Fibroblast of upper back skin (primary cell): ENCODE data around the gene TBC1D10B.

Experiments used
- DNase-seq: peaks from one replicate; pipeline ENCODE4 v3.0.0-alpha.2; 2013

TBC1D10B gene

GRCh38 chr16:30372038-30372712 lies 1.9 kb upstream of the TBC1D10B start:
- DNase-seq, result no peak

GRCh38 chr16:30371248-30371816 lies 1.0 kb upstream of the TBC1D10B start:
- DNase-seq, result no peak

GRCh38 chr16:30369938-30370455 lies 297 bp downstream of the TBC1D10B start:
- no peak for DNase-seq

- DNase-seq, result no peak
Observed at GRCh38 chr16:30369091-30369937, 980 bp downstream of the TBC1D10B start.

- no peak for DNase-seq
Observed at GRCh38 chr16:30368792-30369090, 1.6 kb downstream of the TBC1D10B start.

- peak; percentile 49 for DNase-seq
Observed at GRCh38 chr16:30368122-30368791, 2.0 kb downstream of the TBC1D10B start.

GRCh38 chr16:30367349-30368009 lies 2.8 kb downstream of the TBC1D10B start:
- no peak for DNase-seq

- no peak for DNase-seq
Observed at GRCh38 chr16:30366511-30366910, 3.8 kb downstream of the TBC1D10B start.

GRCh38 chr16:30365200-30365599 lies 5.1 kb downstream of the TBC1D10B start:
- no peak for DNase-seq

- no peak for DNase-seq
Observed at GRCh38 chr16:30361180-30361579, 9.1 kb downstream of the TBC1D10B start.

- DNase-seq, result no peak
Observed at GRCh38 chr16:30359871-30360170, 10.5 kb downstream of the TBC1D10B start.

- no peak for DNase-seq
Observed at GRCh38 chr16:30358990-30359870, 11.1 kb downstream of the TBC1D10B start.

GRCh38 chr16:30358577-30358936 lies 11.7 kb downstream of the TBC1D10B start:
- no peak for DNase-seq

- DNase-seq, result no peak
Observed at GRCh38 chr16:30357715-30358576, 12.3 kb downstream of the TBC1D10B start.

GRCh38 chr16:30357085-30357714 lies 13.1 kb downstream of the TBC1D10B start:
- DNase-seq, result no peak

- DNase-seq, result no peak
Observed at GRCh38 chr16:30356401-30357084, 13.8 kb downstream of the TBC1D10B start.

- no peak for DNase-seq
Observed at GRCh38 chr16:30355954-30356308, 14.4 kb downstream of the TBC1D10B start.

- peak; percentile 100 for DNase-seq
Observed at GRCh38 chr16:30355144-30355953, 14.9 kb downstream of the TBC1D10B start, which contains the start of gene CD2BP2. Gene CD2BP2, minus strand, starts transcription at chr16:30355308. Its CDS starts 627 bp downstream, at chr16:30354681.
